OCI-LY1 (cell line): ENCODE data around the gene ZBTB20.

Source experiments
- H2AFZ ChIP-seq: fragments of 200-600 bp; sonication (generic), shearing (Covaris generic); 2 replicates; pipeline ENCODE4 v1.6.0; 2014; ENCODE audit warnings: antibody characterized with exemption, mild to moderate bottlenecking, low read length
- H3F3A ChIP-seq: fragments of 200-600 bp; sonication (generic), shearing (Covaris generic); 2 replicates; pipeline ENCODE4 v1.6.0; 2014; ENCODE audit warnings: mild to moderate bottlenecking, antibody characterized with exemption, low read length, moderate library complexity; ENCODE audit not compliant: insufficient read depth
- H3K27ac ChIP-seq: fragments of 200-600 bp; sonication (generic); 2 replicates; pipeline ENCODE4 v1.5.1; 2014; ENCODE audit warnings: low read length, mixed run types, mild to moderate bottlenecking, low read depth; ENCODE audit not compliant: poor library complexity, severe bottlenecking
- H3K27me3 ChIP-seq: fragments of 200-600 bp; sonication (generic); 2 replicates; pipeline ENCODE4 v1.6.0; 2014; ENCODE audit warnings: antibody characterized with exemption, mild to moderate bottlenecking, low read length, moderate library complexity; ENCODE audit not compliant: insufficient read depth
- H3K36me3 ChIP-seq: fragments of 200-600 bp; sonication (generic); 2 replicates; pipeline ENCODE4 v1.6.1; 2014; ENCODE audit warnings: mild to moderate bottlenecking, antibody characterized with exemption, low read length, moderate library complexity, mixed read lengths; ENCODE audit not compliant: insufficient read depth
- H3K4me1 ChIP-seq: fragments of 200-600 bp; sonication (generic); 2 replicates; pipeline ENCODE4 v1.5.1; 2014; ENCODE audit warnings: mild to moderate bottlenecking, low read length, moderate library complexity; ENCODE audit not compliant: insufficient read depth, severe bottlenecking
- H3K4me2 ChIP-seq: fragments of 200-600 bp; sonication (generic), shearing (Covaris generic); 2 replicates; pipeline ENCODE4 v1.6.1; 2014; ENCODE audit warnings: low read length
- H3K4me3 ChIP-seq: fragments of 200-600 bp; sonication (generic); 2 replicates; pipeline ENCODE4 v1.5.1; 2014; ENCODE audit warnings: low read length, low read depth, mild to moderate bottlenecking, mixed read lengths; ENCODE audit not compliant: poor library complexity, severe bottlenecking
- H3K79me2 ChIP-seq: fragments of 200-600 bp; shearing (Covaris generic); 2 replicates; pipeline ENCODE4 v1.6.1; 2016; ENCODE audit warnings: mixed run types, low read length, mixed read lengths; ENCODE audit not compliant: insufficient read depth
- H3K9ac ChIP-seq: fragments of 200-600 bp; sonication (generic), shearing (Covaris generic); 2 replicates; pipeline ENCODE4 v1.6.1; 2014; ENCODE audit warnings: mild to moderate bottlenecking, low read length, mixed read lengths
- H3K9me2 ChIP-seq: fragments of 200-600 bp; sonication (generic), shearing (Covaris generic); 2 replicates; pipeline ENCODE4 v1.6.1; 2014; ENCODE audit warnings: low read depth, mild to moderate bottlenecking, low read length, mixed read lengths
- H3K9me3 ChIP-seq: fragments of 200-600 bp; shearing (Covaris generic); 2 replicates; pipeline ENCODE4 v1.6.1; 2014; ENCODE audit warnings: low read length, mixed read lengths
- H4K20me1 ChIP-seq: fragments of 200-600 bp; sonication (generic), shearing (Covaris generic); 2 replicates; pipeline ENCODE4 v1.6.0; 2016; ENCODE audit warnings: mild to moderate bottlenecking, low read length; ENCODE audit not compliant: insufficient read depth
- CTCF ChIP-seq: fragments of 200-600 bp; sonication (generic), shearing (Covaris generic); IDR thresholded peaks from 2 replicates; pipeline ENCODE4 v1.5.1; 2017; ENCODE audit warnings: mild to moderate bottlenecking, antibody characterized with exemption, low read length, moderate library complexity, mixed read lengths
- EZH2 ChIP-seq: fragments of 200-600 bp; sonication (generic), shearing (Covaris generic); IDR thresholded peaks from 2 replicates; pipeline ENCODE4 v1.8.0; 2017; ENCODE audit warnings: borderline replicate concordance, mixed run types, mild to moderate bottlenecking, antibody characterized with exemption, low read length, moderate library complexity, mixed read lengths

The ZBTB20 gene

GRCh38 chr3:114585687-114586086 lies 561.4 kb downstream of the ZBTB20 start:
- TF ChIP-seq EZH2: no peak
- TF ChIP-seq CTCF: no peak
- H3K79me2 ChIP-seq: no peaks in the 10 kb centered on the region
- no peak overlapping the region for H3K27ac ChIP-seq
- no peaks in the 10 kb centered on the region for H3K9me3 ChIP-seq
- no peak overlapping the region for H3K9ac ChIP-seq
- H3K36me3 ChIP-seq: no peaks in the 10 kb centered on the region
- H2AFZ ChIP-seq: no peak overlapping the region
- no peaks in the 10 kb centered on the region for H3K4me1 ChIP-seq
- H3K4me2 ChIP-seq: no peak overlapping the region
- H4K20me1 ChIP-seq: no peaks in the 10 kb centered on the region
- no peaks in the 10 kb centered on the region for H3K27me3 ChIP-seq
- no peak overlapping the region for H3K4me3 ChIP-seq
- H3F3A ChIP-seq: no peaks in the 10 kb centered on the region
- H3K9me2 ChIP-seq: no peaks in the 10 kb centered on the region

- H3K27me3 ChIP-seq: no peaks in the 10 kb centered on the region
- no peaks in the 10 kb centered on the region for H3K9me2 ChIP-seq
- no peaks in the 10 kb centered on the region for H3K4me1 ChIP-seq
- TF ChIP-seq EZH2 (no peak), CTCF (no peak)
- H3K27ac ChIP-seq: no peak overlapping the region
- H4K20me1 ChIP-seq: no peaks in the 10 kb centered on the region
- H3K4me2 ChIP-seq: no peak overlapping the region
- H3K9ac ChIP-seq: no peak overlapping the region
- H3K79me2 ChIP-seq: no peaks in the 10 kb centered on the region
- no peaks in the 10 kb centered on the region for H3K36me3 ChIP-seq
- no peaks in the 10 kb centered on the region for H3K9me3 ChIP-seq
- no peak overlapping the region for H3K4me3 ChIP-seq
- no peak overlapping the region for H2AFZ ChIP-seq
- H3F3A ChIP-seq: no peaks in the 10 kb centered on the region
Observed at GRCh38 chr3:114584734-114585371, 562.2 kb downstream of the ZBTB20 start.

- TF ChIP-seq EZH2: no peak
- no peak for TF ChIP-seq CTCF
- H3K36me3 ChIP-seq: no peaks in the 10 kb centered on the region
Observed at GRCh38 chr3:114582929-114583328, 564.2 kb downstream of the ZBTB20 start.

More at GRCh38 chr3:114582929-114583328, 564.2 kb downstream of the ZBTB20 start:
- Histone ChIP-seq H3K9me3 (no peaks in the 10 kb centered on the region), H2AFZ (no peak overlapping the region), H3K27me3 (no peaks in the 10 kb centered on the region), H3K9me2 (no peaks in the 10 kb centered on the region), H3K4me3 (no peak overlapping the region), H3F3A (no peaks in the 10 kb centered on the region), H3K27ac (no peak overlapping the region), H3K79me2 (no peaks in the 10 kb centered on the region), H4K20me1 (no peaks in the 10 kb centered on the region), H3K4me2 (no peak overlapping the region), H3K9ac (no peak overlapping the region), H3K4me1 (no peaks in the 10 kb centered on the region)
